ENCODE results near the gene CTDSP1.

DNA sequence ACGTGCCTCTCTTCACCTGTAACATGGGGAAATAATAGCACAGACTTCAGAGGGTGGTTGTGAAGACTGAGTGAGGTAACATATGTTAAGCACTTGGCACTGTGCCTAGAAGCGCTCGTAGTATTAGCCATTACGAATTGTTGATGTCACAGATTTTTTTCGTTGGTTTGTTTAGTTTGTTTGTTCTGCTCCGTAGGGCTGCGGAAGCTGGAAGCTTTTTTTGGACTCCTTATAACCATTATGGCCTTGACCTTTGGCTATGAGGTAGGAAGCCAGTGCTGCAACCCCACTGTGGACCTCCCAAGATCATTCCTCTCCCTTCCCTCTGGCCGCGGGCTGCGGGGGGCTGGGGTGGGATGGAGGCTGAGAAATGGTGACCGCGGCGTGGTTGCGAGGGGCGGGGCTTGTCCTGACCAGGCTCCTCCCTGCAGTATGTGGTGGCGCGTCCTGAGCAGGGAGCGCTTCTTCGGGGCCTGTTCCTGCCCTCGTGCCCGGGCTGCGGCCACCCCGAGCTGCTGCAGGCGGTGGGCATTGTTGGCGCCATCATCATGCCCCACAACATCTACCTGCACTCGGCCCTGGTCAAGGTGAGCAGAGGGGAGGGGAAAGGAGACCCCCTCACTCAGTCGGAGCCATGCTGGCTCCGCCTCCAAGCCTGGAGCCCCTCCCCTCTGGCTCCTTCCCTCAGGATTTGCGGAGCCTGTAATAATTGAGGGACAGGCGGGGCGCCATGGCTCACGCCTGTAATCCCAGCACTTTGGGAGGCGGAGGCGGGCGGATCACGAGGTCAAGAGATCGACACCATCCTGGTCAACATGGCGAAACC, 12.1 kb upstream of the CTDSP1 start:
- TF ChIP-seq, protein P1, sequence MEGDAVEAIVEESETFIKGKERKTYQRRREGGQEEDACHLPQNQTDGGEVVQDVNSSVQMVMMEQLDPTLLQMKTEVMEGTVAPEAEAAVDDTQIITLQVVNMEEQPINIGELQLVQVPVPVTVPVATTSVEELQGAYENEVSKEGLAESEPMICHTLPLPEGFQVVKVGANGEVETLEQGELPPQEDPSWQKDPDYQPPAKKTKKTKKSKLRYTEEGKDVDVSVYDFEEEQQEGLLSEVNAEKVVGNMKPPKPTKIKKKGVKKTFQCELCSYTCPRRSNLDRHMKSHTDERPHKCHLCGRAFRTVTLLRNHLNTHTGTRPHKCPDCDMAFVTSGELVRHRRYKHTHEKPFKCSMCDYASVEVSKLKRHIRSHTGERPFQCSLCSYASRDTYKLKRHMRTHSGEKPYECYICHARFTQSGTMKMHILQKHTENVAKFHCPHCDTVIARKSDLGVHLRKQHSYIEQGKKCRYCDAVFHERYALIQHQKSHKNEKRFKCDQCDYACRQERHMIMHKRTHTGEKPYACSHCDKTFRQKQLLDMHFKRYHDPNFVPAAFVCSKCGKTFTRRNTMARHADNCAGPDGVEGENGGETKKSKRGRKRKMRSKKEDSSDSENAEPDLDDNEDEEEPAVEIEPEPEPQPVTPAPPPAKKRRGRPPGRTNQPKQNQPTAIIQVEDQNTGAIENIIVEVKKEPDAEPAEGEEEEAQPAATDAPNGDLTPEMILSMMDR (IDR thresholded peaks at IDR 0.05; ENCODE audit: poor library complexity) = no peak
- TF ChIP-seq EZH2phosphoT487 (IDR thresholded peaks at IDR 0.05; ENCODE audit: low read depth, severe bottlenecking, unreplicated experiment) = no peak

Measured in hepatocyte (in vitro differentiated cells).